HT1080 (cell line): ENCODE results near the gene EPHB4. TPM values are rescaled to one million over a fixed set of nuclear protein-coding genes. Genes with fewer than 3 reads are reported as not detected.

ENCODE experiments used
- DNase-seq: peaks from one replicate; pipeline ENCODE4 v3.0.0-alpha.2; 2015; ENCODE audit warnings: low read depth
- total RNA-seq: library from RNA; depleted of rRNA; stranded (reverse); fragments of >200 nt; shearing (Covaris generic); gene quantifications from 2 replicates; pipeline ENCODE4 v1.2.3, GENCODE V29; 2014

The EPHB4 gene
- total RNA-seq, 1 experiment from 2014 or later, result 39.4 TPM

DNA sequence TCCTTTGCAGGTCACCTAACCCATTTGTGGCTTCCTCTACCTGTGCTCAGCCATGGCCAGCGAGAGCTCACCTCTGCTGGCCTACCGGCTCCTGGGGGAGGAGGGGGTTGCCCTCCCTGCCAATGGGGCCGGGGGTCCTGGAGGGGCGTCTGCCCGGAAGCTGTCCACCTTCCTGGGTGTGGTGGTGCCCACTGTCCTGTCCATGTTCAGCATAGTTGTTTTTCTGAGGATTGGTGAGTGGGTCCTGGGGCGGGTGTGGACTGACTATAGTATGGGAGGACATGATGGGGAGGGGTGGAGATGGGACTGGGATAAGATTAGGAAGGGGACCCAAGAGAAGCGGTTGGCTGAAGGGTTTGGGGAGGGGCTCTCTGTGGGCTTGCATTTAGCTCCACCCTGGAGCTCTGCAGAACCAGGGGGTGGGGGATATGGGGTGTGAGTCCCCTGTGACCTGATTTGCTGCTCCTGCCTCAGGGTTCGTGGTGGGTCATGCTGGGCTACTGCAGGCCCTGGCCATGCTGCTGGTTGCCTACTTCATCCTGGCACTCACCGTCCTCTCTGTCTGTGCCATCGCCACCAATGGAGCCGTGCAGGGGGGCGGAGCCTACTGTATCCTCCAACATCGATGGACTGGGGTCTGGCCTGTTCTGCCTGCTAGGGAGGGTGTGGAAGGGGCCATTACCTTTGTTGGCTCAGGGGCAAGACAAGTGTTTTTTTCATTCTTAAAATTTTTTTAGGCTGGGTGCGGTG is 27.0 kb upstream of the EPHB4 start:
- DNase-seq, result no peak

DNA sequence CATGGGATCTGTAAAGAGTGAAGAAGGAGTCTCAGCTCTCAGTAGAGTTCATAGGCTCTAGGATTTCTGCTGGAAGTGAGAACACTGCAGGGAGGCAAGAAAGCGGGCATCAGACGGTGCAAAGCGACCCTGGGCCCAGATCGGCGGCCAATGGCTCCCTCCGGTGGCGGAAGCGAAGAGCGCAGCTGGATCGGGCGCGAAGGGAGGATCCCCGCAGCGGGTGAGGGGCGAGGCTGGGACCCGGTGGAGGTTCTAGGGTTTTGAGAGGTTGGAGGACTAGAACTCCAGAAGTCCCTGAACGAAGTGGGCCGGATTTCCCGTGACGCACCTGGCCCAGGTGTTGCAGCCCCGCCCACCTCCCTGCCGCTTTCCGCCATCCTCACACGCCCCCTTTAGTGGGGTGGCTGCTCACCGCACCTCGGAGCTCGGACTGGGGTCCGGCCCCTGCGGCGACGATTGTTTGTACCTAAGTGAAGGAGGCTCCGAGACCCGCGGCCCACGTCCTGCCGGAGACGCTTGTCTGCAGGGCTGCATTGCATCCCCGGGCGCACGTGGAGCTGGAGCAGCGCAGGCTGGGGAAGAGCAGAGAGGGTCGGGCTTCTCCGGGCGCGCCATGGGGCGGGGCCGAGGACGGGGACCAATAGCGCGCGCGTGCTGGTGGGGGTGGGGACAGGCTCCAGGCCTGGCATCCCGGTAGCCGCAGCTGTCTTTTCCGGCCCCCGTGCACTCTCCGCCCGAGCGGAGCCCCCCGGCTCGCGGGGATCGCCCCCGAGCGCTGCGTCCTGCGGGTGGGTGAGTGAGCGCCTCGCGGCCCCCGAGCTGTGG is 24.9 kb upstream of the EPHB4 start, which contains the start of gene SLC12A9:
Gene SLC12A9 (plus strand): TSS at position 666 of the 825 bp plus-strand sequence. CDS start 1,485 bp downstream, outside the sequence.
- peak; percentile 88 for DNase-seq

DNA sequence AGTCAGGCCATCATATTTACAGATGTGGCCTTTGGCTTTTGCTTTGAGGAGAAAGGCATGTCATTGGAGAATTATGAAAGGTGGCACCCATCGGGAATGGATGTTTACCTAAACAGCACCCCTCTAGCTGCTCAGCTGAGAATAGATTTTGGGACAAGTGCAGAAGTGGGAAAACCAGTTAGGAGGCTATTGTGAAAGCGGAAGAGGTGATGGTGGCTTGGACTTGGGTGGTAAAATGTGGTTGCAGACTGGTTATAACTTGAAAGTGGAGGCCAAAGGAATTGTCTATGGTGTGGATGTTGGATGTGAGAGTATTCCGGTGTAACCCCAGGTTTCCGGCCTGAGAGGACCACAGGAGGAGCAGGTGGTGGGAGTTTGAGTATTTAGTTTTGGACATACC is 20.0 kb upstream of the EPHB4 start:
- no peak for DNase-seq

DNA sequence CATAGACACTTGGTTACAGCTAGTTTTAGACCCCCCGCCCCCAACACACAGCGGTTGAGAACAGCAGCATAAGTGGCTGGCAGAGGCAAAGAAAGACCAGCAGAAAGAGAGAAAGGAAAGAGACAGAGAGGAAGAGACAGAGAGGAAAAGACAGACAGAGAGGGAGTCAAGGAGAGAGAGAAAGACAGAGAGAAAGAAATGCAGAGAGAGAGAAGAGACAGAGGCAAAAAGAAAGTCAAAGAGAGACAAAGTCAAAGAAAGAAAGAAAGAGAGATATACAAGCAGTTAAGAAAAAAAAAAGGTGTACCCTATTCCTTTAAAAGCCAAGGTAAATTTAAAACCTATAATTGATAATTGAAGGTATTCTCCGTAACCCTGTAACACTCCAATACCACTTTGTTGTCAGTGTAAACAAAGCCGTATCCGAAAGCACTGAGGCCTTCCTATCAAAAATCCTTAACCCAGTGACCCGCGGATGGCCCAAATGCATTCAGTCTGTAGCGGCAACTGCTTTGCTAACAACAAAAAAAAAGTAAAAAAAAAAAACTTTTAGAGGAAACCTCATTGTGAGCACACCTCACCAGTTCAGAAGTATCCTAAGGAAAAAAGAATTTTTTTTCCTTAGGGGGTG is 13.3 kb upstream of the EPHB4 start:
- no peak for DNase-seq

DNA sequence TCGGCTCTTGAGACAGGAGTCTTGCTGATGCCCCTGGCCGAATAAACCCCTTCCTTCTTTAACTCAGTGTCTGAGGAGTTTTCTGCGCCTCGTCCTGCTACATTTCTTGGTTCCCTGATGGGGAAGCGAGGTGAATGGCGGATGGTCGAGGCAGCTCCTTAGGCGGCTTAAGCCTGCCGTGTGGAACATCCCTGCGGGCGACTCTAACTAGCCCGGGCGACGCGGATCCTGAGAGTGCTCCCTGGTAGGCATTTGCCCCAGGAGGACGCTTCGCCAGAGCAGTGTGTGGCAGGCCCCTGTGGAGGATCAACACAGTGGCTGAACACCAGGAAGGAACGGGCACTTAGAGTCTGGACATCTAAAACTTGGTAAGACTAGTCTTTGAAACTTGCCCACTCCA is 12.0 kb upstream of the EPHB4 start:
- DNase-seq, result no peak

DNA sequence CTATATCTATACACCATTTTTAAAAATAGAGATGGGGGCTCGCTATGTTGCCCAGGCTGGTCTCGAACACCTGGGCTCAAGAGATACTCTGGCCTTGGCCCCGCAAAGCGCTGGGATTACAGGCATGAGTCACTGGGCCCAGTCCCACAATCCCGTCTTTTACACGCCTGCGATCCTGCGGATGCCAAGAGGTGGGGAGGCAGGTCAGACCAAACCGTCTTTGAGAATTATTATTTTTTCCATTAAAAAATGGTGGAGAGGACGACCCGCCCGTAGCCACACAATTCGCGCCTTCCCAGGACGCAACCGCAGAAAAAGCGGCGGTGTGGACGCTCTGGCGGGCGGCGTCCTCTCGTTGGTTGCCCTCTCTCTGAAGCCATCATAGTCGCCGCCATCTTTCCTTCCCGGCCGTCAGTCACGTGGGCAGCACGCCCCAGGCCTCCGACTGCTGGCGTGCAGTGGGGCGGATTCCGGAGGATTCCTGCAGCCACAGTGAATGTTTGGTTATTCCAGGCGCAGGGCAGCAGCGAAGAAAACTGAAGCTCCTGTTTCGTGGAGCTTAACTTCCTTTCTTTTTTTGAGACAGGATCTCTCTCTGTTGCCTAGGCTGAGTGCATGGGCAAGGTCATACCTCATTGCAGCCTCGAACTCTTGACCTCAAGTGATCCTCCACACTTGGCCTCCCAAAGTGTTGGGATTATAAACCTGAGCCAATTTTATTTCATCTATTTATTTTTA is 9.9 kb upstream of the EPHB4 start:
- peak; percentile 92 for DNase-seq

DNA sequence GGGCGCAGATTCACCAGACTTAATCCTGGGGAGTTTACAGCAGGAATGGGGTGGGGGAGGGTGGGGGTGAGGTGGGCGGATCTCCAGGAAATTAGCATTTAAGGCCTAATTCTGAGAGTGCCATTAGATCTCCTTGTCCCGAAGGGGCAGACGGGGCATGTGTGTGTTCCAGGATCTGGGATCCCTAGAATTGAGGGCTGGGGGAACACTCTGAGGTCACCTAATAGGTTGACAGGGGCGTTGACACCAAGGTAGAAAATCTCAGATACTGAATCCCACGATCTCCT is 9.4 kb upstream of the EPHB4 start:
- no peak for DNase-seq

DNA sequence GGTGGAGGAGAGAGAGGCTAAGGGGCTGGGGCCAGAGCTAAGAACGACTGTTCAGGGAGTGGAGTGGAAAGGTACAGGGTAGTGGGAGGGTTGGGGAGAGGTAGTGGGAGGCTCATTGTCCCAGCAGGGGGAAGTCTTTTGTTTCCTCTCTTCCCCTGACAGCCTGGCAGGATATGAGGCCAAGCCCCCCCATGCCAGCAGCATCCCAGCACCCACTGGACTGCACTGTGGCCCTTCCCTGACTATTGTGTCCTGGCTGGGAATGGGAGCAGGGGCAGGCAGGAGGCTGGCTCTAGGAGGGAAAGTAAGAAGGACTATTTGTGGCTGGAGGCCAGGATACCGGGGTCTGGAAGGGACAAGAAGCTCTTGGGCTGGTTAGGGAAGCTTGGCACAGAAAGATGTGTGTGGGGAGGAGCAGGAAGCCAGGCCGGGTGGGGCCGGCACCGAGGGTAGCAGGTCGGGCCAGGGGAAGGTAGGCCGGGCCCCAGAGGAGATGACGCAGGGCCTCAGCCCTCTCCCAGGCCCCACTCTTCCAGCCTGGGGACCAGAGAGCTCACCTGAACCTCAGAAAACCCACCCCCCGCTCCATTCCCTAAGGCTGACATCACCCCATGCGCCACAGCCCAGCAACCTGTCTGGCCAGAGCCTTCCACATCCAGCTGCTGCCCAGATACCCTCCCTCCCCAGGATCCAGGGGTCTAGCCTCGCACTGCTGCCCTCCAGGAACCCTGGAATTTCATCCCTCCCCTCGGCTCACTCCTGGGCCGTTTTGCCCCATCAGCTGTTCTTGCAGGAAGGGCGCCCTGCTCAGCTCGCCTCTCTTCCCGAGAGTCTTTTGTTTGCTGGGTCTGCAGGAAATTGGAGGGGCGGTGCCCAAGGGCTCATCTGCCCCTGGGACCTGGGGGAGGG is 8.8 kb upstream of the EPHB4 start:
- DNase-seq, result no peak

DNA sequence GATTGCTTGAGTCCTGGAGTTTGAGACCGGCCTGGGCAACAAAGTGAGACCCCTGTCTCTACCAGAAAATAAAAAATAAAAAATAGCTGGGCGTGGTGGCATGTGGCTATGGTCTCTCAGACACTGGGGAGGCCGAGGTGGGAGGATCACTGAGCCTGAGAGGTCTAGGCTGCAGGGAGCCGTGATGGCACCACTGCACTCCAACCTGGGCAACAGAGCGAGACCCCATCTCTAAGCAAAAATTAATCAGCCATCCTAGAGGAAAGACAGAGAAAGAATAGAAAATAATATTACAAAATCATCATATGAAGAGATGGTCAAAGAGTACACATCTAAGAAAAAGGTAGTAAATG is 4.9 kb upstream of the EPHB4 start:
- no peak for DNase-seq

DNA sequence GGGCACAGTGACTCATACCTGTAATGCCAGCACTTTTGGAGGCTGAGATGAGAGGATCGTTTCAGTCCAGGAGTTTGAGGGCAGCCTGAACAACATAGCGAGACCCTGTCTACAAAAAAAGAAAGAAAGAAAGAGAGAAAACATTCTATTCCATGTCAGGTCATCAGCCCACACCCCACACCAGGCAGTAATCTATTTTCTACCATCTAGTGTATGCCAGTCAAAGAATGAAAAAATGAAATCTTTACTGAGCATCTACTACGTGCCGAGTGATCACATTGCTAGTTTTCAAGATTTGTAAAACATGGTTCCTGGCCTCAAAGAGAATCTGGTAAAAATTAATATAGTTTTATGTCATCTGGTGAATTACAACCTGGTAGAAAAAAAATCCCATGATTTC is 3.1 kb upstream of the EPHB4 start:
- no peak for DNase-seq

DNA sequence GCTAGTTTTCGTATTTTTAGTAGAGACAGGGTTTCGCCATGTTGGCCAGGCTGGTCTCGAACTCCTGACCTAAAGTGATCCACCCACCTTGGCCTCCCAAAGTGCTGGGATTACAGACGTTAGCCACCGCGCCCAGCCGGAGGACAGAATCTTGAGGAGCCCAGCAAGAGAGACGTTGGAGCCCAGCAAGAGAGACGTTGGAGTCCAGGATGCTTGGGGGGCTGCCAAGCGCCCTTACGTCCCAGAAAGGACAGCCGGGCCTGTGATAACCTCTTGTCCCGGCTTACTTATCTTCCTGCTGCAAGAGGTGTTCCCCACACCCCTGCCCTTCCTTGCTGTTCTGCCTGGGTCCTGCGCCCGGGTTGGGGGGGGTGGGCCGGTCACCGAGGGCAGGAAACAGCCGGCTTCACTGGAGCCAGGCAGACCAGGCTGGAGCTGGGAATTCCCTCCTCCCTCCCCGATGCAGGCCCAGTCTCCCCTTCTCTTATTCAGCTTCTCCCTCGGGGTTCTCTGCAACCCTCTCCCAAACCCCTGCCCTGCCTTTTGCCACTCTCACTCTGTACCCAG is 1.9 kb upstream of the EPHB4 start:
- no peak for DNase-seq

DNA sequence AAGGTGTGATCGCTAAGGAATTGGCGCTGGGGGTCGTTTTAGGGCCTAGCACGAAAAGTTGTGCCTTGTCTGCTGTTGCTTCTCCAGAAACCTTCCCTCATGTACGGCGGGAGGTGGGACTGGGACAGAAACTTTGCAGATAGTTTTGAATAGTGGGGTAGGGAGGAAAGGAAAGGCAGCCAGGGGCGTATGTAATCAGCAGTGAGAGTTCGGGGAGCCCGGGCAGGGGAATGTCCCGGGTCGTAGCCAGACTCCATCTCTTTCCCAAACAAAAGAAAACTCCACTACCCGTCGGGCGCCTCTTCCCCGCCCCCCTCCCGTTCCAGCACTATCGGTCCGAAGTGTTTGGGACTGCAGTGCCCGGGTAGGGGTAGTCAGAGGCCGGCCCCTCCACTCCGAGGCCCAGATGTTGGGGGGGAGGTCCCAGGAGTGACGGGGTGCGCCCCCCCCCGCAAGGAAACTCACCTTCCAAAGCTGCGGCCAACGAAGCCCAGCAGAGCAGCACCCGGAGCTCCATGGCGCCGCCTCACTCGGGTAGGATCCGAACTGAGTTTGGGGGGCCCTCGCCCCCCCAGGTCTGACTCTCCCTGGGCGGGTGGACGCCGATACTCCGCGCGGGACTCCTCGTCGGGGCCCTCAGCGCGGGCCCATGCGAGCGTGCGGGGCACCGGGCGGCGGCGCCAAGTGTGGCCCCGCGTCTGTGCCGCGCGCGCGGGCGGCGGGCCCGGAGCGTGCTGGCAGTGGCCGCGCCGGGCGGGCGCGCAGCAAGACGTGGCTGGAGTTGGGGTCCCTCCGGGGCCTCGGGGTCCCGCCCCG is 601 bp downstream of the EPHB4 start:
- DNase-seq, result no peak

DNA sequence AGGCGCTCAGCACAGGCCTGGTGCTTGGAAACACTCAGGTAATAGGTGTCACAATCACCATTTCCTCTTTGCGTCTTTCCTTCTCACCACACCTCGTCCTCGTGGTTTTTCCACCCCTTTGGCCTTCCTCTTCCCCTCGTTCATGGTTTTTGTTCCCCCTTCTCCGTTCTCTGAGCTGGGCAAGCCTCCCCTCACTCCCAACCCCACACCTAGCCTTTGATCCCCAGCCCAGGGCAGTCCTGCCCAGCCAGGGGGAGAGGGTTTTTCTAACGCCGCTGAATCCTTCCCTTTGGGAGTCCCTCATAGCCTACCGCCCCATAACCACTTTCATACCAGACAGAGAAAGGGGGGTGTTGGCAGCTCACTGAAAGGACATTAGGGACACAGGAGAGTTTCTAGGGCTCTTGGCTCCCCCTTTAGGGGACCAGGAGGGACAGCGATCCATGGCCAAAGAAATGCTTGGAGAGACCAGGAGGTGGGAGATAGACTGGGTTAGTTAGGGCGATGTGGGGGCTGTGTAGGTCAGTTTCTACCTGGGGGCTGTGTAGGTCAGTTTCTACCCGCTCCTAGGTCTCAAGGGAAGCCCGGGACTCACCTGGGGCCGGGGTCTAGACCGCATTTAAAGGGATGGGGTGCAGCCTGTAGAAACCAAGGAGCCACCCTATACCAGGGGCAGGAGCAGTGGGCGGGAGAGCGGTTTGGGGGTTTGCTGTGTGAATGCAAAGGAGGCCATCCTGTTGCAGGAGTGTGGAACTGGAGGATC is 1.4 kb downstream of the EPHB4 start:
- peak; percentile 28 for DNase-seq

DNA sequence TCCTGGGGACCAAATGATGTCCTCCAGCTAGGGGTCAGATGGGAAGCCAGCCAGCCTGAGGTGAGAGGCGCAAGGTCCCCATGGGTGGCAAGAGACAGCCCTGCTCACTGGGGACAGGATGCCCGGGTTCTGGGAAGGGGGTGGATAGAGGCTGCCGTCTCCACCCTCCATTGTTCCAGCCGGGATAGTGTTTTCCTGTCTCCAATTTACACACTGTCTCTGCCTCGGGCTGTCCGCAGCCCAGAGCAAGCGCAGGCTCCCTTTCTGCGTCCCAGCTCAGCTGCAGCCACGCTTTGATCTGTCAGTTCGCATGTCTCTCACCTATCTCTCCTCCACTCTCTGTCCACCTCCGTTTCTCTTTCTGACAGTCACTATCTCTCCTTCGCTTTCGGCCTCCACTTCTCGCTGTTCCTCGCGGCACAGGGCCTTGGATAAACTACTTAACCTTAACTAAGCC is 2.1 kb downstream of the EPHB4 start:
- no peak for DNase-seq

DNA sequence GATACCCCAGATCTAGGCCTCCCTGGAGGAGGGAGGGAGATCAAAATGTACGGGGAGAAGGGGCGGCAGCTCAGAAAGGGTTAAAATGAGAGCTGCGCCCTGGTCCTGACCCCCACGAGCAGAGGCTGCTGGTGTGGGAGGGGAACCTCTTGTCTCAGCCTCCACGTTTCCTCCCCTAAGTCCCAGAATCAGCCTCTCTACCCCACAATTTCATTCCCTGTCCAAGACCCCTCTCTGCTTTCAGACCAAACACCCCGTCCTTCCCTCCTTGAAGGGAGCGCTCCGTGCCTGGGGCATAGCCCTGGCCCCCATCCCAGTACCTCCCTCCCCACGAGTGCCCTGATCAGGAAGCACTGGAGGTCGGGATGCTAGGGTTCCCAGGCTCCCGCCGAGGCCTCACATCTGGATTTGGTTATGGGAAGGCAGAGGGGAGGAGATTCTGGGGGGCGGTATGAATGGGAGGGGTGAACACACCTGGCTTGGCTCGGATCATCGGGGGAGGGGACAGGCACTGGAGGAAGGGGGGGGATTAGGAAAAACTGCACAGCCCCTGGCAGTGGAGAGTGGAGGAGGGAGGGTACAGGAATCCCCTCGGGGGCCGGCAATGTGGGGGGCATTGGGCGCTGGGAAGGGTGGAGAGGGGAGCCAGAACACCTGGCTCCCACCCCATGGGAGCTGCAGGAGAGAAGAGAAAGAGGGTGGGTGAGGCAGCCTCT is 2.7 kb downstream of the EPHB4 start:
- DNase-seq, result no peak

DNA sequence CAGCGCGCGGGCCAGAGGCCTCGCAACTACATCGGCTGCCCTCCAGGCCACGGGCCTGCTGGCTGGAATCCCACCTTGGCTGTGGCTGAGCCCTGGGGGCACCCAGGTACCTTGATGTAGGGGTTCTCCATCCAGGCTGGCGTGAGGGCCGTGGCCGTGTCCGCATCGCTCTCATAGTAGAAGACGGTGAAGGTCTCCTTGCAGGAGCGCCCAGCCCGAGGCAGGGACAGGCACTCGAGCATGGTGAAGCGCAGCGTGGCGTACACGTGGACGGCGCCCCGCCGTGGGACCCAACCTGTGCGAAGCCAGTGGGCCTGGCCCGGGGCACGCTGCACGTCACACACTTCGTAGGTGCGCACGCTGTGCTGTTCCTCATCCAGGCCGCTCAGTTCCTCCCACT is 3.8 kb downstream of the EPHB4 start:
- no peak for DNase-seq

DNA sequence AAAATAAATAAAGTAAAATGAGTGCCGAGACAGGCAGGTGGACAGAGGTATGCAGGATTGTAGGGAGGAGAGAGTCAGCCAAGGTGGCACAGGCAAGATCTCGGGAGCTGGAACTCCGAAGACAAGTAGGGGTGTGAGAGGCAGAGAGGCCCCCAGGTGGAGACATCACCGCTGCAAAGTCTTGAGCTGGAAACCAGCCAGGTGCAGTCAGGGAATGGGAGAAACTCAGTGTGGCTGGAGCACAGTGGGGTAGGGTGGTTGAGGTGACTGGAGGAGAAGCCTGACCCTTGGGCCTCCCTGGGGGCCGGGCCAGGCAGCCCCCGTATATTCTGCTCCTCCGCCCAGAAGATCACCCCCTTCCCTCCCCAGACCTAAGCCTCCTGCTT is 4.2 kb downstream of the EPHB4 start:
- DNase-seq, result no peak
